ENCODE data around the gene RGS10.

- no peak for TF ChIP-seq CTCF (IDR thresholded peaks at IDR 0.05)
- no peak for TF ChIP-seq POLR2A (IDR thresholded peaks at IDR 0.05)
These were observed 67.9 kb downstream of the RGS10 start for GRCh38 chr10:119474606-119475005.
